ELR (cell line): ENCODE data around the gene EPHB2.

ENCODE experiments used
- DNase-seq: peaks from one replicate; pipeline ENCODE4 v3.0.0-alpha.2; 2015; ENCODE audit warnings: low read depth

EPHB2 gene

GRCh38 chr1:22953057-22953739 lies 242.6 kb downstream of the EPHB2 start:
- no peak for DNase-seq

GRCh38 chr1:22953740-22954141 lies 243.1 kb downstream of the EPHB2 start:
- DNase-seq, result no peak

GRCh38 chr1:22955146-22955545 lies 244.5 kb downstream of the EPHB2 start:
- DNase-seq, result no peak

DNA sequence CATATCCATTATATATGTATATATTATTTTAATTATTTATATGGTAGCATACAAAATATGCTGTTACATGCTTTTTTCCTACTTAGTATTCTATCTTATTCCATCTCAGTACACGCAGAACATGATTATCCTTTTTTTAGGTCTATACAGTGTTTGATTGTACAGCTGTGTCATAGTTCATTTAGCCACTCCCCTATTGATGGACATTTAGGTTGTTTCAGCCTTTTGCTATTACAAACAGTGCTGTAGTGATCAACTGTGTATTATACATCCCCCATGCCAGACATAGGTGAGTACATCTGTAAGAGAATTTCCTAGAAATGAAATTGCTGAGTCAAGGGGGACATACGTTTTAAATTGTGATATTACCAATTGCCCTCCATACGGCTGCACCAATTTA lies 246.4 kb downstream of the EPHB2 start:
- DNase-seq, result no peak

- no peak for DNase-seq
Measured at GRCh38 chr1:22958556-22958955, 247.9 kb downstream of the EPHB2 start.

- DNase-seq, result no peak
Measured at GRCh38 chr1:22959545-22960360, 249.1 kb downstream of the EPHB2 start.

- DNase-seq, result no peak
Measured at GRCh38 chr1:22962558-22962957, 251.9 kb downstream of the EPHB2 start.

- DNase-seq, result no peak
Measured at GRCh38 chr1:22963044-22963677, 252.5 kb downstream of the EPHB2 start.

- no peak for DNase-seq
Measured at GRCh38 chr1:22966309-22966708, 255.7 kb downstream of the EPHB2 start.

DNA sequence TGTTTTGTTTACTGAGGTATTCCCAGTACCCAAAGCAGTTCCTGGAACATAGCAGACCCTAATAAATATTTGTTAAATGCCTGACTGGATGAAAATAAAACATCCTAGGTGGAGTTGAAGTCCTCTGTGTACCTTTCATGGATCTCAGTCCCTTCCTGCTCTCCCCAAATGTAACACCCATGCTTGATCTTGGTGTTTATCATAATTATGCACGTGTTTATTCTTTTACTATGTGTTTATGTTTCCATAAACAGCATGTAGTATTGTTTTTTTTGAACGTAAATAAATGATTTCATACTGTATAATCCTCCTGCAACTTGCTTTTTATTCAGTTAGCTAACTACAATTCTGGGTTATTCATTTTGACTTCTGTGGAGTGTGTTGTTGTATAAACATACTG lies 257.2 kb downstream of the EPHB2 start:
- DNase-seq, result no peak

DNA sequence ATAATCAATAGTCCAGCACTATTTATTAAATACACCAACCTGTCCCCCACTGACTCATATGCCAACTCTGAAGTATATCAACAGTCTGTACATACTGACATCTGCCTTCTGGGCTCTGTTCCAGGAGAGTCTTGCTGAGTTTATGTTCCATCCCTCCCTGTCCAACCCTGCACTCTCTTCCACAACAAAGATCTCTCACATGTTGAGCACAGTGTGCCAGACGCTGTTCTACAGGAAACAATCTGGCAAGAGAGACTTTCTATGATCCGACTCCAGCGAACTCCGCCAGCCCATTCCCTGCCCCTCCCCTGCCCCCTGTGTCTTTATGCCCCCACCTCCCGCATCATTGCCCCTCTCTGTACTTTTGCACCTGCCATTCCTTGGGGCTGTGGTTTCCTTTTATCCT lies 258.7 kb downstream of the EPHB2 start:
- DNase-seq, result peak; percentile 47

DNA sequence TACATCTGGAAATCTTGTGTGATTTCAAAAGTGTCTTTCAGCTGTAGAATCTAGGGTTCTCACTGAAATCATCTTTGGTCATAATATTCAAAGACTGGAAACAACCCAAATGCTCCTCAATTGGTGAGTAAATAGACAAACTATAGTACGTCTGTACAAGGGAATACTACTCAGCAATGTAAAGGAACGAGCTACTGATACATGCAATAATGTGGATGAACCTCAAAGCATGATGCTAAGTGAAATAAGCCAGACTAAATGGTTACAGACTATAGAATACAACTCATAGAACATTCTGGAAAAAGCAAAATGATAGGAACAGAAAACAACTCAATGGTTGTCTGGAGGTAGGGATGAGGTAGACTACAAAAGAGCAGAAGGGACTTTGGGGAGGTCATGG lies 259.5 kb downstream of the EPHB2 start:
- no peak for DNase-seq
